Gastrocnemius medialis (tissue), 4 donors: ENCODE data around the gene POLR3H. TPM values are rescaled to one million over a fixed set of nuclear protein-coding genes. Genes with fewer than 3 reads are reported as not detected.

ENCODE experiments used
- ATAC-seq, 2 donors: fragments of 150-250 bp; one replicate each; pipeline ENCODE4 v1.9.1; 2016
- DNase-seq, 2 donors: peaks; one replicate each; pipeline ENCODE4 v3.0.0-alpha.2; 2019
- H3K27ac ChIP-seq, 4 donors: fragments of 200-600 bp; sonication (generic); 1 replicate in 1 of 4; 2 replicates in 3 of 4; pipeline ENCODE4 v1.5.1; 2016 to 2018; ENCODE audit warnings: mild to moderate bottlenecking in 2 of 4, moderate library complexity in 1 of 4
- H3K27me3 ChIP-seq, 3 donors: fragments of 200-600 bp; sonication (generic) in 2 of 3; 1 replicate in 1 of 3; 2 replicates in 2 of 3; pipeline versions ENCODE4 v1.5.1 to v1.6.0; 2016 to 2019; ENCODE audit warnings: mild to moderate bottlenecking in 1 of 3, moderate library complexity in 1 of 3
- H3K36me3 ChIP-seq, 2 donors: fragments of 200-600 bp; sonication (generic) in 1 of 2; one replicate each; pipeline ENCODE4 v1.5.1; 2017 to 2018
- H3K4me1 ChIP-seq, 2 donors: fragments of 200-600 bp; sonication (generic) in 1 of 2; one replicate each; pipeline ENCODE4 v1.5.1; 2016 to 2017; ENCODE audit warnings: mild to moderate bottlenecking in 2 of 2
- H3K4me3 ChIP-seq, 4 donors: fragments of 200-600 bp; sonication (generic) in 3 of 4; 1 replicate in 1 of 4; 2 replicates in 3 of 4; pipeline ENCODE4 v1.5.1; 2016 to 2019; ENCODE audit warnings: mild to moderate bottlenecking in 2 of 4
- H3K9me3 ChIP-seq, 3 donors: fragments of 200-600 bp; sonication (generic) in 2 of 3; 1 replicate in 1 of 3; 2 replicates in 2 of 3; pipeline ENCODE4 v1.5.1; 2016 to 2019
- POLR2A ChIP-seq, 2 donors: fragments of 450-650 bp; IDR thresholded peaks; one replicate each; pipeline ENCODE4 v1.6.1; 2017; ENCODE audit warnings: antibody characterized with exemption in 2 of 2, mild to moderate bottlenecking in 2 of 2, moderate library complexity in 2 of 2
- in situ Hi-C, 4 donors: fragments of 200-750 bp; cut with MboI; loops; one replicate each; pipeline versions ENCODE4 v1.15.0 to v1.8.0; 2017; ENCODE audit warnings: low sequenced_read_pairs in 4 of 4
- intact Hi-C: fragments of 100-400 bp; cut with DNase I; formaldehyde crosslinking; loops from one replicate; pipeline ENCODE4 v1.15.1; 2023; ENCODE audit warnings: low total_unique reads
- total RNA-seq, 4 donors: library from RNA; depleted of rRNA; stranded (reverse); fragments of >200 nt; gene quantifications; one replicate each; pipeline versions ENCODE4 v1.1.0 to v1.2.3, GENCODE V29; 2016
- TF ChIP-seq, protein P1 (sequence below), 5 experiments: fragments of 450-650 bp in 3 of 5; fragments of 200-600 bp in 2 of 5; sonication (generic) in 2 of 5; IDR thresholded peaks in 4 of 5; conservative IDR thresholded peaks in 1 of 5; 1 replicate in 4 of 5; 2 replicates in 1 of 5; pipeline ENCODE4 v1.5.1; 2016 to 2019; ENCODE audit warnings: antibody characterized with exemption in 5 of 5, mild to moderate bottlenecking in 3 of 5, moderate library complexity in 3 of 5

Gene POLR3H
- total RNA-seq, 4 donors from 2014 or later: 5.7 to 11.0 (median 6.9) TPM

DNA sequence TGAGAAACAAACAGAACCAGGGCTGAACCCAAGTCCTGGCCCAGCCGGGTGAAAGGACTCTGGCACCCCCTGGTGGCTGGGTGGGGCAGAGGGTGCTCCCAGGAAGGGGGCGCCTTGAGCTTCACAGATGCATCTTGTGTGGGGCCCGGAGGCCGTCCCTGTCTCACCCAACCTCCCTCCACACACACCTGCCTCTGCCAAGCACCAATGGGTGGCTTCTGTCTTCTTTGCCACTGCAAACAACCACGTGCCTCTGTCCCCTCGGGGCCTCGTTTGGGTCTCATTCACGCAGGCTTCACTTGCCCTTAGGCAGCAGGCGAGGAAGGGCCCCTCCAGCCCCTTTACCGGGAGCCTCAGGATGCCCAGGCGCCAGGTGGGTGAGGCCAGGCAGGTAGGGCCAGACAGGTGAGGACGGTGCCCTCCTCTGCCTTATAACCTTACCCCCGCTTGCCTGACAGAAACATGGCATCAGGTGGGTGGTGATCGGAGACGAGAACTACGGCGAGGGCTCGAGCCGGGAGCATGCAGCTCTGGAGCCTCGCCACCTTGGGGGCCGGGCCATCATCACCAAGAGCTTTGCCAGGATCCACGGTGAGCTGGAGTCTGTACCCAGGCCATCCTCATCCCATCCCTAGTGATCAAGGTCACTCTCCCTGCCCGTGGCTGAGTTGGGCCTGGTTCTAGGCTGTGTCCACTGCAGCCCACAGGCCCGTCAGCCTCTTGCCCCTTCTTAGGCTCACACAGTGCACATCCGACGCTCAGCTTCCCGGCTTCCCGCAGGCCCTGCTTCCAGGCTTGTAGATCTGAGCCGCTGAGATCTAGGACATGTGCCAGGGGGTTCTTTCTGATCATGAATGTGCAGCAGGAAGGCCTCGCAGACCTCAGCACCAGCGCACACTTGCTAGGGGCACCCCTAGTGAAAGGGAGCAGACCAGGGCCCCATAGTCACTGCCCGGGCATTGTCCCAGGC is 17.2 kb downstream of the POLR3H start:
- H3K36me3 ChIP-seq: peaks cover 0 to 82% of the 10 kb centered on the region in 2 donors
- H3K4me1 ChIP-seq: peaks cover 26 to 31% of the 10 kb centered on the region in 2 donors
- TF ChIP-seq POLR2A (IDR thresholded peaks at IDR 0.05): no peak
- TF ChIP-seq, protein P1, sequence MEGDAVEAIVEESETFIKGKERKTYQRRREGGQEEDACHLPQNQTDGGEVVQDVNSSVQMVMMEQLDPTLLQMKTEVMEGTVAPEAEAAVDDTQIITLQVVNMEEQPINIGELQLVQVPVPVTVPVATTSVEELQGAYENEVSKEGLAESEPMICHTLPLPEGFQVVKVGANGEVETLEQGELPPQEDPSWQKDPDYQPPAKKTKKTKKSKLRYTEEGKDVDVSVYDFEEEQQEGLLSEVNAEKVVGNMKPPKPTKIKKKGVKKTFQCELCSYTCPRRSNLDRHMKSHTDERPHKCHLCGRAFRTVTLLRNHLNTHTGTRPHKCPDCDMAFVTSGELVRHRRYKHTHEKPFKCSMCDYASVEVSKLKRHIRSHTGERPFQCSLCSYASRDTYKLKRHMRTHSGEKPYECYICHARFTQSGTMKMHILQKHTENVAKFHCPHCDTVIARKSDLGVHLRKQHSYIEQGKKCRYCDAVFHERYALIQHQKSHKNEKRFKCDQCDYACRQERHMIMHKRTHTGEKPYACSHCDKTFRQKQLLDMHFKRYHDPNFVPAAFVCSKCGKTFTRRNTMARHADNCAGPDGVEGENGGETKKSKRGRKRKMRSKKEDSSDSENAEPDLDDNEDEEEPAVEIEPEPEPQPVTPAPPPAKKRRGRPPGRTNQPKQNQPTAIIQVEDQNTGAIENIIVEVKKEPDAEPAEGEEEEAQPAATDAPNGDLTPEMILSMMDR (IDR thresholded peaks at IDR 0.05 in 4 of 5, conservative IDR thresholded peaks at IDR 0.05 in 1 of 5): peak; percentile 89 to 94 (median 92)
- H3K4me3 ChIP-seq: no peak overlapping the region
- H3K9me3 ChIP-seq: no peaks in the 10 kb centered on the region
- in situ Hi-C loops (loop anchor here in 1 of 4 donors (25.0 kb wide), 1 partner anchor 240 kb away; the partner anchor contains the start of gene RANGAP1), intact Hi-C loops (loop anchor here (1.0 to 5.0 kb wide), 2 partner anchors 124 to 200 kb away; no protein-coding TSS in a partner anchor)
- H3K27ac ChIP-seq: peak overlapping the region; percentile 73 to 96 (median 84)
- no peaks in the 10 kb centered on the region for H3K27me3 ChIP-seq
- ATAC-seq (peak; percentile 23 to 48), DNase-seq (peak in 1 of 2 donors; percentile 61)

DNA sequence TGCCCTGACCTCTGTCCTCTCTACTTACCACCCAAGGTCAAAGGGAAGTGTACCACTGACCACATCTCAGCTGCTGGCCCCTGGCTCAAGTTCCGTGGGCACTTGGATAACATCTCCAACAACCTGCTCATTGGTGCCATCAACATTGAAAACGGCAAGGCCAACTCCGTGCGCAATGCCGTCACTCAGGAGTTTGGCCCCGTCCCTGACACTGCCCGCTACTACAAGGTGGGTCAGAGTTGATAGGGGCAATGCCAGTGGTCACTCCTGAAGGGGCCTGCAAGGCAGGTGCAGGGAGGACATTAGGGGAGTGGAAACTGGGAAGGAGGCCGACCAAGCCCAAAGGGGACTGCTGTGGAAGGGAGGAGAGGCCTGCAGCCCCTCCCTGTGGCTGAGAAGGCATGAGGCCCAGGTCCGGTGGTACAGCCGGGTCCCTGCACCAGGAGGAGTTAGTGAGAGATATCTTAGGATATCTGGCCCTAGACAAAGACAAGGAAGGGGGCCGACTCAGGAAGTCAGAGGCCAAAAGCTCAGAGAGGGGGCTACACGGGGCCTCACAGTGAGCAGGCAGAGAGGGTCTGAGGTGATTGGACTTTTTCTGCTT is 17.9 kb downstream of the POLR3H start:
- Histone ChIP-seq H3K27me3 (no peaks in the 10 kb centered on the region), H3K27ac (peak overlapping the region; percentile 73 to 96 (median 84)), H3K4me1 (peaks cover 26 to 31% of the 10 kb centered on the region in 2 donors), H3K36me3 (peaks cover 0 to 88% of the 10 kb centered on the region in 2 donors), H3K4me3 (no peak overlapping the region), H3K9me3 (no peaks in the 10 kb centered on the region)
- intact Hi-C loops (loop anchor here (1.0 to 5.0 kb wide), 2 partner anchors 123 to 199 kb away; no protein-coding TSS in a partner anchor), in situ Hi-C loops (loop anchor here in 1 of 4 donors (25.0 kb wide), 1 partner anchor 239 kb away; the partner anchor contains the start of gene RANGAP1)
- no peak for DNase-seq
- TF ChIP-seq, protein P1 (IDR thresholded peaks at IDR 0.05 in 4 of 5, conservative IDR thresholded peaks at IDR 0.05 in 1 of 5): no peak
- TF ChIP-seq POLR2A (IDR thresholded peaks at IDR 0.05): no peak
- ATAC-seq: no peak

DNA sequence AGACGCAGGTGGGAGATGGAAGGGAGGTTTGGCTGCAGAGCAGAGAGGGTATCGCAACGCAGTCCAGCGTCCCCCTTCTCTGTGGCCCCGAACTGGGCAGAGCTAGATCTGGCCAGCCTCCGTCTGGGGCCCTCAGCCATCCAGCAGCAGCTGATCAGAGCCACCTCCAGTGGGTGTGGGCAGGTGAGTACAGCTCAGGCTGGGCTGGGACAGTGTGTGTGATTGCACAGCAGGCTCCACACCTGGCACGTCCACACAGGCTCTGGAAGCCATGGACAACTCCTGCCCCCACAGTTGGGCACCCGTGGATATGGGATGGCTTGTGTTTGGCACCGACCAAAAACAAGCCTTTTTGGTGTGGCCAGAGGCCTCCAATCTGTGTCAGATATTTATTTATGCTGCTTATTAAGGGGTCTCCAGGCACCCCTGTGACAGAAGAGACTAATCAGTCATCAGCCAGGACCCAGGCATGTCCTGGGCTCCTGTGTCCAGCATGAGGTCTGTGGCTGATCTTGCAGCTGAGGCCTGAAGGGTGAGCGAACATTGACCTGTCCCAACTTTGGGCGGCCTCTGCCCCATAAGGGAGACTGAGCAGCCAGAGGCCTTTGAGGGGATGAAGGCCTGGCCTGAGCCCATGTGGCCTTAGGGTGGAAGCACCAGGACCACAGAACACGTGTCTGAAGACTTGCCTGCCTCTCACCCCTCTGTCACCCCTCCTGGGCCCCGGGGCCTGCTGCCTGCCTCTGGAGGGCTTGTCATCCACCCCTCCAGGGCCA is 18.6 kb downstream of the POLR3H start:
- H3K9me3 ChIP-seq: no peaks in the 10 kb centered on the region
- in situ Hi-C loops (loop anchor here in 1 of 4 donors (25.0 kb wide), 1 partner anchor 238 kb away; the partner anchor contains the start of gene RANGAP1), intact Hi-C loops (loop anchor here (1.0 to 5.0 kb wide), 2 partner anchors 122 to 198 kb away; no protein-coding TSS in a partner anchor)
- peaks cover 0 to 86% of the 10 kb centered on the region in 2 donors for H3K36me3 ChIP-seq
- no peak overlapping the region for H3K4me3 ChIP-seq
- DNase-seq (no peak), ATAC-seq (no peak)
- H3K4me1 ChIP-seq: peaks cover 26 to 31% of the 10 kb centered on the region in 2 donors
- H3K27ac ChIP-seq: peak overlapping the region; percentile 73 to 96 (median 84)
- TF ChIP-seq, protein P1 (IDR thresholded peaks at IDR 0.05 in 4 of 5, conservative IDR thresholded peaks at IDR 0.05 in 1 of 5): no peak
- no peak for TF ChIP-seq POLR2A (IDR thresholded peaks at IDR 0.05)
- no peaks in the 10 kb centered on the region for H3K27me3 ChIP-seq
